ES-I3 (cell line): Measurements from ENCODE around the gene ZNF524.
A peak's percentile ranks its signal among the peaks of the same experiment; 100 is the strongest.

Source experiments
- H3K36me3 ChIP-seq: 2 replicates; pipeline ENCODE4 v1.6.1; 2013; ENCODE audit warnings: mild to moderate bottlenecking, low read length, control low read depth, moderate library complexity; ENCODE audit not compliant: insufficient read depth
- H3K4me1 ChIP-seq: 2 replicates; pipeline ENCODE4 v1.6.1; 2013; ENCODE audit warnings: mild to moderate bottlenecking, control low read depth, low read length; ENCODE audit not compliant: insufficient read depth
- H3K9ac ChIP-seq: 2 replicates; pipeline ENCODE4 v1.6.1; 2013; ENCODE audit warnings: low read depth, mild to moderate bottlenecking, low read length, moderate library complexity
- H3K9me3 ChIP-seq: 2 replicates; pipeline ENCODE4 v1.6.1; 2013; ENCODE audit warnings: mild to moderate bottlenecking, low read length, moderate library complexity; ENCODE audit not compliant: control insufficient read depth, insufficient read depth

The ZNF524 gene

GRCh38 chr19:55602104-55603001 lies 2.3 kb downstream of the ZNF524 start:
- 0 out of 2 replicates have a peak, but pooled peaks cover 5% of the 10 kb centered on the region for H3K4me1 ChIP-seq
- 0 out of 2 replicates have a peak, but pooled peaks cover 5% of the 10 kb centered on the region for H3K36me3 ChIP-seq
- no peaks in the 10 kb centered on the region for H3K9me3 ChIP-seq
- H3K9ac ChIP-seq: no peak overlapping the region

DNA sequence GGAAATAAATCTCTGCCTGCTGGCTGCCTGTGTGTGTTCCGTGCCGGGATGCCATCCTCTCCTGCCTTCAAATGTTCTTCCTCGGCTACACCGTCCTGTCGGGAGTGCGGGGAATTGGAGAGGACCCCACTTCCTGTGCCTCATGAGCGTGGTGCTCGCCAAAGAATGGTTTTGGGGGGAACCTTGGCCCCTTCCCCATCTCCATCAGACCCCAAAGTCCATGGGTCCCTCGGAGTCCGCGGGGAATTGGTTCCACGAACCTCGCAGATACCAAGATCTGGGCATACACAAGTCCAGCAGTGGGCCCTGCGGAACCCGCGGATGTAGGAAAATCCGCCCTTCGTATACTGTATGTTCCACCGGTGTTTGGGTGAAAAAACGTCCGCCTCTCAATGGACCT lies 3.0 kb downstream of the ZNF524 start:
- 0 out of 2 replicates have a peak, but pooled peaks cover 5% of the 10 kb centered on the region for H3K4me1 ChIP-seq

DNA sequence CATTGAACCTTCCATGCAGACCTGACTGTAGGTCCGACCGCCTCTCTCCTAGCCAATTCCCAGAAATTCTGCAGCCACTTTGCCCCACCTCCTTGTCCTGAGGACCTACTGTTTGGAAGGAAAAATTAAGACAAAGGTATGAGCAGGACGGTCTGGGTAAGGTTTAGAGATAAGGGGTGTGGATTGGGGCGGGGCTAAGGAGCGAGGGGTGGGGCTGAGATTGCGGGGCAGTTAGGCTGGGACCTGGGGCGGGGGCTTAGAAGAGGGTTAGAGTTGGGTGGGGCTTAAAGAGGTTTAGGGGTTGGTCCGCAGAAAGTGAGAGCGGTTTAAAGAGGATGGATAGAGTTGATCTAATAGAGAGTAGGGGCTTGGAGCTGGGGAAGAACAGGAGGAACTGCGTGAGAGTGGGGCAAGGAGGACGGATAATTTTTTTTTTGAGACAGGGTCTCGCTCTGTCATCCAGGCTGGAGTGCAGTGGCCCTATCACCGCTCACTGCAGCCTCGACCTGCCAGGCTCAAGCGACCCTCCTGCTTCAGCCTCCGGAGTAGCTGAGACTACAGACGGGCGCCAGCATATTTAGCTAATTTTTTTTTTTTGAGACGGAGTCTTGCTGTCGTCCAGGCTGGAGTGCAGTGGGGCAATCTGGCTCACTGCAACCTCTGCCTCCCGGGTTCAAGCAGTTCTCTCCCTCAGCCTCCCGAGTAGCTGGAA lies 3.6 kb downstream of the ZNF524 start:
- Histone ChIP-seq H3K9me3 (no peaks in the 10 kb centered on the region), H3K36me3 (0 out of 2 replicates have a peak, but pooled peaks cover 8% of the 10 kb centered on the region), H3K9ac (peak overlapping the region; percentile 32; the same call in 1 of the 2 replicates), H3K4me1 (no peaks in the 10 kb centered on the region)

More for the DNA sequence above, 3.0 kb downstream of the ZNF524 start:
- Histone ChIP-seq H3K9me3 (no peaks in the 10 kb centered on the region), H3K9ac (peak overlapping the region; percentile 32; the same call in 1 of the 2 replicates), H3K36me3 (0 out of 2 replicates have a peak, but pooled peaks cover 8% of the 10 kb centered on the region)

- Histone ChIP-seq H3K9me3 (no peaks in the 10 kb centered on the region), H3K9ac (peak overlapping the region; percentile 56), H3K4me1 (no peaks in the 10 kb centered on the region), H3K36me3 (peaks cover 14% of the 10 kb centered on the region; the same call in 1 of the 2 replicates)
Observed at GRCh38 chr19:55605207-55605636, 5.1 kb downstream of the ZNF524 start.

GRCh38 chr19:55605637-55606470 lies 5.8 kb downstream of the ZNF524 start, which contains the start of gene ZNF865:
TSS of gene ZNF865 (plus strand) at chr19:55605647. CDS start at chr19:55613619, 7,972 bp downstream.
- Histone ChIP-seq H3K4me1 (no peaks in the 10 kb centered on the region), H3K36me3 (peaks cover 14% of the 10 kb centered on the region; the same call in 1 of the 2 replicates), H3K9me3 (no peaks in the 10 kb centered on the region), H3K9ac (peak within 1 kb of the TSS; percentile 64)

DNA sequence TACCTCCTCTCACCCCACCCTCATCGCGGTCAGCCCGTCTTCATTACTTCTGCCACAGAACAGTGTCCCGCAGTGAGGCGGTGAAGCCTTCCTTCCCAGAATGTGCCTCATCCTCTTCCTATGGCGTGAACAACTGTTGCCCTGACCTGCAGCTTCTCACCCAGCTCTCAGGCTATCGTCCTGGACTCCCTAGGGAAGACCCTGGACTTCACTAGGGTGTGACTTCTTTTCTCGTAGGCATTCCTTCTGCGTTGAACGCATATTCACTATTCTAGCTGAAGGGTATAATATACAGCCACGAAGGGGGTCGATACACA lies 6.3 kb downstream of the ZNF524 start:
- H3K4me1 ChIP-seq: no peaks in the 10 kb centered on the region
- H3K9ac ChIP-seq: peak overlapping the region; percentile 64
- no peaks in the 10 kb centered on the region for H3K9me3 ChIP-seq

GRCh38 chr19:55606817-55607216 lies 6.7 kb downstream of the ZNF524 start:
- H3K9ac ChIP-seq: peak overlapping the region; percentile 64

More for the DNA sequence above, 6.3 kb downstream of the ZNF524 start:
- H3K36me3 ChIP-seq: peaks cover 14% of the 10 kb centered on the region; the same call in 1 of the 2 replicates

GRCh38 chr19:55609326-55609725 lies 9.2 kb downstream of the ZNF524 start:
- no peaks in the 10 kb centered on the region for H3K4me1 ChIP-seq
- H3K9me3 ChIP-seq: no peaks in the 10 kb centered on the region
- H3K36me3 ChIP-seq: peaks cover 14% of the 10 kb centered on the region; the same call in 1 of the 2 replicates
- no peak overlapping the region for H3K9ac ChIP-seq

More at GRCh38 chr19:55606817-55607216, 6.7 kb downstream of the ZNF524 start:
- Histone ChIP-seq H3K4me1 (no peaks in the 10 kb centered on the region), H3K36me3 (peaks cover 14% of the 10 kb centered on the region; the same call in 1 of the 2 replicates), H3K9me3 (no peaks in the 10 kb centered on the region)

DNA sequence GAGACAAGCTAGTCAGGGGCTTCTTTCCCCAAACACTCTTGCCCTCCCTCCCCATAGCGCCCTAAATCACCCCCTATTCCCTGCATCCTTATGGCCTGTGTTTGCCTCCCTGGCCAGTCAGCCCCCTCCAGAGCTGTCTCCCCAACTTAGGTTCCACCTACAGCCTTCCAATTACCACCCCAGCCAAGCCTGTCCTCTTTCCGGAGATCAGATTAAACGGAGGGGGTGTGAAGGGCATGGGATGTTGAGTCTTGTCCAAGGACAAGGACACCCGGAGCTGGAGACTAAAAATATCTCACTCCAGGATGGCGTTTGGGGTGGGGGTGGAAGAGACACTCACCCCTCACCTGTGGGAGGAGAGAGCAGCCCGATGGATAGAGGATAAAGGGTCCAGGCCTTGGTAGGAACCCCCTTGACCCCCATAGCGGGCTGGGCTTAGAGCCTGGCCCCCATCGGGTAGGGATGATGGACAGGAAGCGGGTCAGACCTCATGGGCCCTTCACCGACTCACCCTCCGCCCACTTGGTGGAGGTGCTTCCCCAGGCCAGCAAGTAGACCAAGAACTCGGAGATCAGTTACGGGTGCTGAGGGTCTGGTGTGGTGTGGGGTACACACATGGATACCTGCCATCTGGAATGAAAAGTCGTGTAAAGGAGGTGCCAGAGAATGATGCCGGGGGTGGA lies 11.4 kb downstream of the ZNF524 start:
- Histone ChIP-seq H3K36me3 (peaks cover 14% of the 10 kb centered on the region), H3K4me1 (no peaks in the 10 kb centered on the region), H3K9me3 (no peaks in the 10 kb centered on the region), H3K9ac (no peak overlapping the region)

GRCh38 chr19:55611983-55612645 lies 12.0 kb downstream of the ZNF524 start:
- Histone ChIP-seq H3K9ac (no peak overlapping the region), H3K36me3 (peaks cover 11% of the 10 kb centered on the region), H3K9me3 (no peaks in the 10 kb centered on the region), H3K4me1 (no peaks in the 10 kb centered on the region)

DNA sequence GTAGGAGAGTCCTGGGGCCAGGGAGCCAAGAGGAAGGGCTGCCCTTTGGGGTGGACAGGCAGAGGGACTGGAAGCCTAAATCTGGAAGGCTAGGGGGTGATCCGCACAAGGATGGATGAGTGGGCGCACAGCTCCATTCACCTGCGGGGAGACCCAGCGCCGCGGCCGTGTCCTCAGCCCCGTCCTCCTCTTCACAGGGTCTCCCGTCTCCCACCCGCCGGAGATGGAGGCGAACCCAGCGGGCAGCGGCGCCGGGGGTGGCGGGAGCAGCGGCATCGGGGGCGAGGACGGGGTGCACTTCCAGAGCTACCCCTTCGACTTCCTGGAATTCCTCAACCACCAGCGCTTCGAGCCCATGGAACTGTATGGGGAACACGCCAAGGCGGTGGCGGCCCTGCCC lies 13.3 kb downstream of the ZNF524 start:
- H3K4me1 ChIP-seq: no peaks in the 10 kb centered on the region
- H3K9me3 ChIP-seq: no peaks in the 10 kb centered on the region
- peaks cover 13% of the 10 kb centered on the region for H3K36me3 ChIP-seq
- no peak overlapping the region for H3K9ac ChIP-seq

DNA sequence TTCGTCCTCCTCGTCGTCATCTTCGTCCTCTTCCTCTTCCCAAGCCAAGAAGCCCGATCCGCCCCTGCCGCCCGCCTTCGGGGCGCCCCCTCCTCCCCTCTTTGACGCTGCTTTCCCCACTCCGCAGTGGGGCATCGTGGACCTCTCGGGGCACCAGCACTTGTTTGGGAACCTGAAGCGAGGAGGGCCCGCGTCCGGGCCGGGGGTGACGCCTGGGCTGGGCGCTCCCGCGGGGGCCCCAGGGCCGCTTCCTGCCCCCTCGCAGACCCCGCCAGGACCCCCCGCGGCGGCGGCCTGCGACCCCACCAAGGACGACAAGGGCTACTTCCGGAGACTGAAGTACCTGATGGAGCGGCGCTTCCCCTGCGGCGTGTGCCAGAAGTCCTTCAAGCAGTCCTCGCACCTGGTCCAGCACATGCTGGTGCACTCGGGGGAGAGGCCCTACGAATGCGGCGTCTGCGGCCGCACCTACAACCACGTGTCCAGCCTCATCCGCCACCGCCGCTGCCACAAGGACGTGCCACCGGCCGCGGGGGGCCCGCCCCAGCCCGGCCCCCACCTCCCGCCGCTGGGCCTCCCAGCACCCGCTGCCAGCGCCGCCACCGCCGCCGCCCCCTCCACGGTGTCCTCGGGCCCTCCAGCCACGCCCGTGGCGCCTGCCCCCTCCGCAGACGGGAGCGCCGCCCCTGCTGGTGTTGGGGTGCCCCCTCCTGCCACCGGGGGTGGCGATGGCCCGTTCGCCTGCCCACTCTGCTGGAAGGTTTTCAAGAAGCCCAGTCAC lies 14.0 kb downstream of the ZNF524 start:
- peaks cover 12% of the 10 kb centered on the region for H3K36me3 ChIP-seq
- no peaks in the 10 kb centered on the region for H3K9me3 ChIP-seq
- no peak overlapping the region for H3K9ac ChIP-seq
- H3K4me1 ChIP-seq: no peaks in the 10 kb centered on the region
